Measurements from ENCODE around the gene FAM180A. TPM values are rescaled to one million over a fixed set of nuclear protein-coding genes. Genes with fewer than 3 reads are reported as not detected.
"Not testable (repeated sequence)": the region's sequence is repeated elsewhere in the genome, so short reads cannot be mapped to it uniquely, and the experiment has no call there.

Gene FAM180A
- total and polyA plus RNA-seq, 3 donors from 2014 or later, result 1.5 to 2.7 (median 2.1) TPM

GRCh38 chr7:135742371-135742770 is 6.2 kb downstream of the FAM180A start:
- no peaks in the 10 kb centered on the region for H3K36me3 ChIP-seq (ENCODE audit: low read depth, missing control alignments)
- no peak overlapping the region for H3K27ac ChIP-seq
- TF ChIP-seq CTCF (IDR thresholded peaks at IDR 0.05) (no peak), POLR2A (IDR thresholded peaks at IDR 0.05) (no peak)
- peaks cover 7% of the 10 kb centered on the region for H3K4me1 ChIP-seq
- no peaks in the 10 kb centered on the region for H3K27me3 ChIP-seq
- H3K4me3 ChIP-seq, result no peak overlapping the region
- no peaks in the 10 kb centered on the region for H3K9me3 ChIP-seq
- WGBS, 2 donors, result 92 to 94% methylated on average over 4 of the region's 4 CpGs
- intact Hi-C loops (cut with DNase I; ENCODE audit: low total_unique reads), result no loop called here
- no peak for DNase-seq

GRCh38 chr7:135741905-135742304 is 6.7 kb downstream of the FAM180A start:
- intact Hi-C loops (cut with DNase I; ENCODE audit: low total_unique reads), result no loop called here
- no peaks in the 10 kb centered on the region for H3K36me3 ChIP-seq (ENCODE audit: low read depth, missing control alignments)
- no peak overlapping the region for H3K27ac ChIP-seq
- no peaks in the 10 kb centered on the region for H3K9me3 ChIP-seq
- TF ChIP-seq CTCF (IDR thresholded peaks at IDR 0.05) (no peak), POLR2A (IDR thresholded peaks at IDR 0.05) (no peak)
- WGBS, 2 donors, result 52 to 67% methylated on average over 1 to 2 of the region's 2 CpGs
- no peak overlapping the region for H3K4me3 ChIP-seq
- peaks cover 7% of the 10 kb centered on the region for H3K4me1 ChIP-seq
- H3K27me3 ChIP-seq, result no peaks in the 10 kb centered on the region
- no peak for DNase-seq

- Histone ChIP-seq H3K27me3 (no peaks in the 10 kb centered on the region), H3K4me3 (no peak overlapping the region), H3K4me1 (peaks cover 7% of the 10 kb centered on the region), H3K9me3 (no peaks in the 10 kb centered on the region), H3K36me3 (ENCODE audit: low read depth, missing control alignments) (no peaks in the 10 kb centered on the region), H3K27ac (no peak overlapping the region)
- intact Hi-C loops (cut with DNase I; ENCODE audit: low total_unique reads), result no loop called here
- no peak for TF ChIP-seq CTCF (IDR thresholded peaks at IDR 0.05)
- TF ChIP-seq POLR2A (IDR thresholded peaks at IDR 0.05), result no peak
- 76 to 88% methylated on average over 3 of the region's 3 CpGs for WGBS, 2 donors
- no peak for DNase-seq
These were observed 7.7 kb downstream of the FAM180A start for GRCh38 chr7:135740889-135741288.

GRCh38 chr7:135737306-135737647 is 11.3 kb downstream of the FAM180A start:
- H3K27me3 ChIP-seq; H3K4me3 ChIP-seq; H3K27ac ChIP-seq; intact Hi-C loops (cut with DNase I; ENCODE audit: low total_unique reads); DNase-seq; H3K36me3 ChIP-seq (ENCODE audit: low read depth, missing control alignments); H3K4me1 ChIP-seq; H3K9me3 ChIP-seq: not testable (repeated sequence)
- WGBS, 2 donors, result 86 to 97% methylated on average over 10 of the region's 10 CpGs

- H3K36me3 ChIP-seq (ENCODE audit: low read depth, missing control alignments), result no peaks in the 10 kb centered on the region
- intact Hi-C loops (cut with DNase I; ENCODE audit: low total_unique reads), result no loop called here
- H3K4me1 ChIP-seq, result no peaks in the 10 kb centered on the region
- DNase-seq, result no peak
- no peak overlapping the region for H3K4me3 ChIP-seq
- 87 to 93% methylated on average over 6 of the region's 6 CpGs for WGBS, 2 donors
- no peaks in the 10 kb centered on the region for H3K27me3 ChIP-seq
- H3K27ac ChIP-seq, result no peak overlapping the region
- H3K9me3 ChIP-seq, result no peaks in the 10 kb centered on the region
- TF ChIP-seq POLR2A (IDR thresholded peaks at IDR 0.05) (no peak), CTCF (IDR thresholded peaks at IDR 0.05) (no peak)
These were observed 11.9 kb downstream of the FAM180A start for GRCh38 chr7:135736586-135737305.

All from testis (tissue), 3 donors.